ENCODE data around the gene WHRN. TPM values are rescaled to one million over a fixed set of nuclear protein-coding genes. Genes with fewer than 3 reads are reported as not detected.

The WHRN gene
- total and polyA plus RNA-seq, 2 of the 13 experiments (the other 11 are each of a cell fraction or from before 2014, with no cell fraction given) = 2.3 to 5.3 TPM

GRCh38 chr9:114492991-114493390, 12.3 kb downstream of the WHRN start:
- no peak for ATAC-seq
- no peak for FAIRE-seq
- no peak overlapping the region for H2AFZ ChIP-seq (ENCODE audit: low read length)
- H3K4me3 ChIP-seq (replicated peaks in 1 of 3; ENCODE audit: insufficient read depth in 1 of 3, low read depth in 2 of 3, low read length in 3 of 3) = no peak overlapping the region
- H3K9me3 ChIP-seq (ENCODE audit: low read length) = no peaks in the 10 kb centered on the region
- H3K27ac ChIP-seq (ENCODE audit: extremely low read length, insufficient read depth, low read length) = no peak overlapping the region
- no peaks in the 10 kb centered on the region; a peak in 1 of 5 replicates for H3K36me3 ChIP-seq (replicated peaks in 1 of 2; ENCODE audit: control insufficient read depth in 1 of 2, insufficient read depth in 2 of 2, low read length in 2 of 2)
- no peaks in the 10 kb centered on the region; the same call in 1 of the 2 replicates for H3K4me1 ChIP-seq (ENCODE audit: insufficient read depth, low read length)
- DNase-seq (ENCODE audit: low spot score) = no peak
- BruUV-seq (replicated peaks) = no TSS peak
- intact Hi-C loops (cut with micrococcal nuclease; ENCODE audit: unreplicated experiment) = no loop called here
- H3K4me2 ChIP-seq (ENCODE audit: low read depth, low read length) = no peak overlapping the region
- ChIA-PET CTCF (ENCODE audit: low intra/inter-chr PET ratio, low total read pairs) (no interaction called here), POLR2A (no interaction called here)
- 94% methylated on average over 7 of the region's 7 CpGs for WGBS (ENCODE audit: low lambda C conversion rate)
- no peaks in the 10 kb centered on the region for H4K20me1 ChIP-seq (ENCODE audit: insufficient read depth, low read length)
- H3K9ac ChIP-seq (ENCODE audit: insufficient read depth, low read depth, low read length) = no peak overlapping the region
- in situ Hi-C loops (cut with HindIII; ENCODE audit: extremely low pct_ligation_motif_present, low pct_unique_long_range_greater_than_20kb) = no loop called here
- no peaks in the 10 kb centered on the region for H3K79me2 ChIP-seq (ENCODE audit: insufficient read depth, low read length)
- no peaks in the 10 kb centered on the region for H3K27me3 ChIP-seq (ENCODE audit: control insufficient read depth in 1 of 2, insufficient read depth in 2 of 2, low read length in 2 of 2)
- TF ChIP-seq ELF4 (CRISPR knock-in tag; IDR thresholded peaks at IDR 0.05; ENCODE audit: borderline replicate concordance) (no peak), CSRNP2 (CRISPR knock-in tag; conservative IDR thresholded peaks at IDR 0.05; ENCODE audit: low read depth) (no peak), HNRNPK (IDR thresholded peaks at IDR 0.05; ENCODE audit: low read depth, low read length, poor library complexity, severe bottlenecking) (no peak), ZNF672 (CRISPR knock-in tag; IDR thresholded peaks at IDR 0.05) (no peak), DPF2 (CRISPR knock-in tag; IDR thresholded peaks at IDR 0.05; ENCODE audit: borderline replicate concordance, low read depth) (no peak), ZNF883 (CRISPR knock-in tag; IDR thresholded peaks at IDR 0.05; ENCODE audit: not compliant biosample characterization) (no peak), ZMAT5 (CRISPR knock-in tag; IDR thresholded peaks at IDR 0.05; ENCODE audit: borderline replicate concordance, low read depth) (no peak), ZNF362 (CRISPR knock-in tag; IDR thresholded peaks at IDR 0.05; ENCODE audit: borderline replicate concordance) (no peak), MXI1 (IDR thresholded peaks at IDR 0.05; ENCODE audit: borderline replicate concordance, low read depth, low read length) (no peak), HMGXB4 (CRISPR knock-in tag; IDR thresholded peaks at IDR 0.05; ENCODE audit: borderline replicate concordance in 1 of 2, low read depth in 1 of 2) (no peak), ZNF136 (CRISPR knock-in tag; IDR thresholded peaks at IDR 0.05; ENCODE audit: low read depth) (no peak), KLF15 (CRISPR knock-in tag; IDR thresholded peaks at IDR 0.05; ENCODE audit: borderline replicate concordance) (no peak)
- TF ChIP-seq, protein P1, sequence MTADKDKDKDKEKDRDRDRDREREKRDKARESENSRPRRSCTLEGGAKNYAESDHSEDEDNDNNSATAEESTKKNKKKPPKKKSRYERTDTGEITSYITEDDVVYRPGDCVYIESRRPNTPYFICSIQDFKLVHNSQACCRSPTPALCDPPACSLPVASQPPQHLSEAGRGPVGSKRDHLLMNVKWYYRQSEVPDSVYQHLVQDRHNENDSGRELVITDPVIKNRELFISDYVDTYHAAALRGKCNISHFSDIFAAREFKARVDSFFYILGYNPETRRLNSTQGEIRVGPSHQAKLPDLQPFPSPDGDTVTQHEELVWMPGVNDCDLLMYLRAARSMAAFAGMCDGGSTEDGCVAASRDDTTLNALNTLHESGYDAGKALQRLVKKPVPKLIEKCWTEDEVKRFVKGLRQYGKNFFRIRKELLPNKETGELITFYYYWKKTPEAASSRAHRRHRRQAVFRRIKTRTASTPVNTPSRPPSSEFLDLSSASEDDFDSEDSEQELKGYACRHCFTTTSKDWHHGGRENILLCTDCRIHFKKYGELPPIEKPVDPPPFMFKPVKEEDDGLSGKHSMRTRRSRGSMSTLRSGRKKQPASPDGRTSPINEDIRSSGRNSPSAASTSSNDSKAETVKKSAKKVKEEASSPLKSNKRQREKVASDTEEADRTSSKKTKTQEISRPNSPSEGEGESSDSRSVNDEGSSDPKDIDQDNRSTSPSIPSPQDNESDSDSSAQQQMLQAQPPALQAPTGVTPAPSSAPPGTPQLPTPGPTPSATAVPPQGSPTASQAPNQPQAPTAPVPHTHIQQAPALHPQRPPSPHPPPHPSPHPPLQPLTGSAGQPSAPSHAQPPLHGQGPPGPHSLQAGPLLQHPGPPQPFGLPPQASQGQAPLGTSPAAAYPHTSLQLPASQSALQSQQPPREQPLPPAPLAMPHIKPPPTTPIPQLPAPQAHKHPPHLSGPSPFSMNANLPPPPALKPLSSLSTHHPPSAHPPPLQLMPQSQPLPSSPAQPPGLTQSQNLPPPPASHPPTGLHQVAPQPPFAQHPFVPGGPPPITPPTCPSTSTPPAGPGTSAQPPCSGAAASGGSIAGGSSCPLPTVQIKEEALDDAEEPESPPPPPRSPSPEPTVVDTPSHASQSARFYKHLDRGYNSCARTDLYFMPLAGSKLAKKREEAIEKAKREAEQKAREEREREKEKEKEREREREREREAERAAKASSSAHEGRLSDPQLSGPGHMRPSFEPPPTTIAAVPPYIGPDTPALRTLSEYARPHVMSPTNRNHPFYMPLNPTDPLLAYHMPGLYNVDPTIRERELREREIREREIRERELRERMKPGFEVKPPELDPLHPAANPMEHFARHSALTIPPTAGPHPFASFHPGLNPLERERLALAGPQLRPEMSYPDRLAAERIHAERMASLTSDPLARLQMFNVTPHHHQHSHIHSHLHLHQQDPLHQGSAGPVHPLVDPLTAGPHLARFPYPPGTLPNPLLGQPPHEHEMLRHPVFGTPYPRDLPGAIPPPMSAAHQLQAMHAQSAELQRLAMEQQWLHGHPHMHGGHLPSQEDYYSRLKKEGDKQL (CRISPR knock-in tag; IDR thresholded peaks at IDR 0.05; ENCODE audit: low read depth) = no peak

Data from HepG2 (cell line).